Measurements from ENCODE around the gene TMC2. TPM values are rescaled to one million over a fixed set of nuclear protein-coding genes. Genes with fewer than 3 reads are reported as not detected.

The TMC2 gene
- polyA plus RNA-seq, 3 donors: not detected

GRCh38 chr20:2576317-2576727 is 39.9 kb downstream of the TMC2 start:
- Histone ChIP-seq H3K27ac (ENCODE audit: low read depth in 1 of 2, low read length in 2 of 2) (no peak overlapping the region), H3K27me3 (ENCODE audit: control insufficient read depth in 2 of 2, insufficient read depth in 2 of 2, low read length in 2 of 2) (peaks cover 8 to 10% of the 10 kb centered on the region in 2 donors), H3K4me1 (ENCODE audit: control insufficient read depth in 1 of 2, insufficient read depth in 2 of 2, low read length in 2 of 2) (no peaks in the 10 kb centered on the region), H3K79me2 (ENCODE audit: insufficient read depth, low read length) (no peaks in the 10 kb centered on the region), H3K9me3 (replicated peaks in 1 of 2; ENCODE audit: control insufficient read depth in 1 of 2, insufficient read depth in 1 of 2, low read length in 2 of 2) (no peaks in the 10 kb centered on the region), H3K9ac (ENCODE audit: insufficient read depth, low read length, poor library complexity, severe bottlenecking) (no peak overlapping the region), H3K36me3 (replicated peaks in 1 of 2; ENCODE audit: control insufficient read depth in 1 of 2, insufficient read depth in 2 of 2, low read length in 2 of 2) (no peaks in the 10 kb centered on the region), H2AFZ (ENCODE audit: insufficient read depth, low read depth, low read length, poor library complexity, severe bottlenecking) (no peak overlapping the region), H4K20me1 (ENCODE audit: insufficient read depth, low read length) (no peaks in the 10 kb centered on the region), H3K4me3 (replicated peaks in 1 of 3; ENCODE audit: low read depth in 2 of 3, low read length in 3 of 3) (no peak overlapping the region), H3K4me2 (replicated peaks; ENCODE audit: extremely low read depth, low read length, poor library complexity, severe bottlenecking) (no peak overlapping the region)
- no peak overlapping the region for H3K4me3 Mint-ChIP-seq
- peaks cover 0 to 2% (median 0%) of the 10 kb centered on the region in 7 donors for H3K9me3 Mint-ChIP-seq
- H3K4me1 Mint-ChIP-seq: peaks cover 3% of the 10 kb centered on the region
- no peak for DNase-seq
- H3K27ac Mint-ChIP-seq: no peak overlapping the region
- 95% methylated on average over 3 of the region's 5 CpGs for whole genome bisulfite sequencing (ENCODE audit: insufficient coverage)
- intact Hi-C loops (cut with micrococcal nuclease): no loop called here
- TF ChIP-seq, protein P1, sequence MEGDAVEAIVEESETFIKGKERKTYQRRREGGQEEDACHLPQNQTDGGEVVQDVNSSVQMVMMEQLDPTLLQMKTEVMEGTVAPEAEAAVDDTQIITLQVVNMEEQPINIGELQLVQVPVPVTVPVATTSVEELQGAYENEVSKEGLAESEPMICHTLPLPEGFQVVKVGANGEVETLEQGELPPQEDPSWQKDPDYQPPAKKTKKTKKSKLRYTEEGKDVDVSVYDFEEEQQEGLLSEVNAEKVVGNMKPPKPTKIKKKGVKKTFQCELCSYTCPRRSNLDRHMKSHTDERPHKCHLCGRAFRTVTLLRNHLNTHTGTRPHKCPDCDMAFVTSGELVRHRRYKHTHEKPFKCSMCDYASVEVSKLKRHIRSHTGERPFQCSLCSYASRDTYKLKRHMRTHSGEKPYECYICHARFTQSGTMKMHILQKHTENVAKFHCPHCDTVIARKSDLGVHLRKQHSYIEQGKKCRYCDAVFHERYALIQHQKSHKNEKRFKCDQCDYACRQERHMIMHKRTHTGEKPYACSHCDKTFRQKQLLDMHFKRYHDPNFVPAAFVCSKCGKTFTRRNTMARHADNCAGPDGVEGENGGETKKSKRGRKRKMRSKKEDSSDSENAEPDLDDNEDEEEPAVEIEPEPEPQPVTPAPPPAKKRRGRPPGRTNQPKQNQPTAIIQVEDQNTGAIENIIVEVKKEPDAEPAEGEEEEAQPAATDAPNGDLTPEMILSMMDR (IDR thresholded peaks at IDR 0.05): no peak
- no peaks in the 10 kb centered on the region for H3K36me3 Mint-ChIP-seq
- H3K27me3 Mint-ChIP-seq (ENCODE audit: low read depth in 3 of 3): peaks cover 23 to 35% (median 23%) of the 10 kb centered on the region in 3 donors

GRCh38 chr20:2578475-2579192 is 42.3 kb downstream of the TMC2 start:
- Mint-ChIP-seq H3K9me3 (peaks cover 0 to 2% (median 0%) of the 10 kb centered on the region in 7 donors), H3K4me3 (no peak overlapping the region), H3K36me3 (no peaks in the 10 kb centered on the region), H3K27ac (no peak overlapping the region), H3K4me1 (peaks cover 3% of the 10 kb centered on the region), H3K27me3 (ENCODE audit: low read depth in 3 of 3) (peaks cover 19 to 36% (median 25%) of the 10 kb centered on the region in 3 donors)
- Histone ChIP-seq H3K27ac (ENCODE audit: low read depth in 1 of 2, low read length in 2 of 2) (no peak overlapping the region), H3K4me2 (replicated peaks; ENCODE audit: extremely low read depth, low read length, poor library complexity, severe bottlenecking) (no peak overlapping the region), H3K36me3 (replicated peaks in 1 of 2; ENCODE audit: control insufficient read depth in 1 of 2, insufficient read depth in 2 of 2, low read length in 2 of 2) (no peaks in the 10 kb centered on the region), H3K79me2 (ENCODE audit: insufficient read depth, low read length) (no peaks in the 10 kb centered on the region), H2AFZ (ENCODE audit: insufficient read depth, low read depth, low read length, poor library complexity, severe bottlenecking) (no peak overlapping the region), H3K27me3 (ENCODE audit: control insufficient read depth in 2 of 2, insufficient read depth in 2 of 2, low read length in 2 of 2) (peaks cover 7 to 12% of the 10 kb centered on the region in 2 donors), H3K4me3 (replicated peaks in 1 of 3; ENCODE audit: low read depth in 2 of 3, low read length in 3 of 3) (no peak overlapping the region), H3K9ac (ENCODE audit: insufficient read depth, low read length, poor library complexity, severe bottlenecking) (no peak overlapping the region), H3K4me1 (ENCODE audit: control insufficient read depth in 1 of 2, insufficient read depth in 2 of 2, low read length in 2 of 2) (no peaks in the 10 kb centered on the region), H4K20me1 (ENCODE audit: insufficient read depth, low read length) (no peaks in the 10 kb centered on the region), H3K9me3 (replicated peaks in 1 of 2; ENCODE audit: control insufficient read depth in 1 of 2, insufficient read depth in 1 of 2, low read length in 2 of 2) (no peaks in the 10 kb centered on the region)
- intact Hi-C loops (cut with micrococcal nuclease): no loop called here
- WGBS (ENCODE audit: insufficient coverage): 27% methylated on average over 4 of the region's 10 CpGs
- TF ChIP-seq, protein P1 (IDR thresholded peaks at IDR 0.05): no peak
- no peak for DNase-seq
